Astrocyte (in vitro differentiated cells and primary cell): Measurements from ENCODE around the gene LAG3. TPM values are rescaled to one million over a fixed set of nuclear protein-coding genes. Genes with fewer than 3 reads are reported as not detected.

ENCODE experiments used
- DNase-seq: peaks from one replicate; pipeline ENCODE4 v3.0.0-alpha.2; 2010; ENCODE audit warnings: low read depth
- FAIRE-seq: peaks from 2 replicates; lab custom pipeline; 2011; peaks lifted over from hg19 to GRCh38; lab: Jason Lieb, UNC
- H2AFZ ChIP-seq: 2 replicates; pipeline ENCODE4 v1.6.0; 2012; ENCODE audit warnings: low read depth, low read length, inconsistent platforms
- H3K27ac ChIP-seq: 2 replicates; pipeline ENCODE4 v1.5.1; 2011; ENCODE audit warnings: low read depth, low read length, inconsistent platforms
- H3K27me3 ChIP-seq: 2 replicates; pipeline ENCODE4 v1.6.0; 2011; ENCODE audit warnings: low read length, inconsistent platforms; ENCODE audit not compliant: insufficient read depth
- H3K36me3 ChIP-seq: 2 replicates; pipeline ENCODE4 v1.5.1; 2011; ENCODE audit warnings: low read length, inconsistent platforms; ENCODE audit not compliant: insufficient read depth
- H3K4me1 ChIP-seq: 2 replicates; pipeline ENCODE4 v1.5.1; 2011; ENCODE audit warnings: low read length, inconsistent platforms; ENCODE audit not compliant: insufficient read depth
- H3K4me2 ChIP-seq: 2 replicates; pipeline ENCODE4 v1.6.0; 2012; ENCODE audit warnings: low read length, inconsistent platforms
- H3K4me3 ChIP-seq: 2 replicates; pipeline ENCODE4 v1.5.1; 2011; ENCODE audit warnings: low read depth, mild to moderate bottlenecking, low read length, inconsistent platforms; ENCODE audit not compliant: insufficient read depth
- H3K79me2 ChIP-seq: 2 replicates; pipeline ENCODE4 v1.6.0; 2012; ENCODE audit warnings: mild to moderate bottlenecking, low read length, inconsistent platforms; ENCODE audit not compliant: insufficient read depth
- H3K9ac ChIP-seq: 2 replicates; pipeline ENCODE4 v1.6.0; 2012; ENCODE audit warnings: mild to moderate bottlenecking, low read length, inconsistent platforms
- H3K9me3 ChIP-seq: 2 replicates; pipeline ENCODE4 v1.5.1; 2012; ENCODE audit warnings: low read depth, mild to moderate bottlenecking, low read length, inconsistent platforms; ENCODE audit not compliant: insufficient read depth
- H4K20me1 ChIP-seq: 2 replicates; pipeline ENCODE4 v1.6.0; 2012; ENCODE audit warnings: low read length, inconsistent platforms; ENCODE audit not compliant: insufficient read depth
- H3K27ac Mint-ChIP-seq: one replicate; pipeline ENCODE4 v1.8.0; 2021; ENCODE audit warnings: mild to moderate bottlenecking, mixed read lengths; ENCODE audit not compliant: unreplicated experiment
- H3K27me3 Mint-ChIP-seq: one replicate; pipeline ENCODE4 v1.8.0; 2021; ENCODE audit warnings: low read depth, mixed read lengths; ENCODE audit not compliant: unreplicated experiment
- H3K36me3 Mint-ChIP-seq: one replicate; pipeline ENCODE4 v1.8.0; 2021; ENCODE audit warnings: low read depth, mixed read lengths; ENCODE audit not compliant: unreplicated experiment
- H3K4me1 Mint-ChIP-seq: one replicate; pipeline ENCODE4 v1.8.0; 2021; ENCODE audit warnings: low read depth, mixed read lengths; ENCODE audit not compliant: unreplicated experiment
- H3K4me3 Mint-ChIP-seq: one replicate; pipeline ENCODE4 v1.8.0; 2021; ENCODE audit warnings: mild to moderate bottlenecking, moderate library complexity, mixed read lengths; ENCODE audit not compliant: unreplicated experiment
- H3K9me3 Mint-ChIP-seq: one replicate; pipeline ENCODE4 v1.8.0; 2021; ENCODE audit warnings: mild to moderate bottlenecking, mixed read lengths; ENCODE audit not compliant: unreplicated experiment
- EZH2 ChIP-seq: IDR thresholded peaks from 2 replicates; pipeline ENCODE4 v1.6.1; 2012; ENCODE audit warnings: mild to moderate bottlenecking, low read length, inconsistent platforms; ENCODE audit not compliant: insufficient read depth
- total RNA-seq: library from RNA; stranded (reverse); gene quantifications from 2 replicates; pipeline ENCODE4 v1.2.1, GENCODE V29; 2021
- TF ChIP-seq, protein P1 (sequence below): IDR thresholded peaks from 2 replicates; pipeline ENCODE4 v1.5.1; 2011; ENCODE audit warnings: low read depth, mild to moderate bottlenecking, inconsistent platforms, low read length, moderate library complexity; ENCODE audit not compliant: insufficient read depth

LAG3 gene
- total RNA-seq, 1 donor from 2014 or later, result 2.0 TPM

GRCh38 chr12:6825398-6826124 is 53.2 kb downstream of the LAG3 start:
- peaks cover 4% of the 10 kb centered on the region for H3K36me3 Mint-ChIP-seq
- Histone ChIP-seq H3K4me3 (no peak overlapping the region), H3K27ac (no peak overlapping the region), H4K20me1 (peaks cover 6% of the 10 kb centered on the region), H3K36me3 (no peaks in the 10 kb centered on the region), H3K4me2 (peak overlapping the region; percentile 74), H3K9me3 (no peaks in the 10 kb centered on the region), H3K79me2 (peaks cover 26% of the 10 kb centered on the region), H3K9ac (no peak overlapping the region), H3K27me3 (no peaks in the 10 kb centered on the region), H3K4me1 (peaks cover 28% of the 10 kb centered on the region), H2AFZ (peak overlapping the region; percentile 60)
- peaks cover 28% of the 10 kb centered on the region for H3K4me1 Mint-ChIP-seq
- TF ChIP-seq EZH2, result no peak
- TF ChIP-seq, protein P1, sequence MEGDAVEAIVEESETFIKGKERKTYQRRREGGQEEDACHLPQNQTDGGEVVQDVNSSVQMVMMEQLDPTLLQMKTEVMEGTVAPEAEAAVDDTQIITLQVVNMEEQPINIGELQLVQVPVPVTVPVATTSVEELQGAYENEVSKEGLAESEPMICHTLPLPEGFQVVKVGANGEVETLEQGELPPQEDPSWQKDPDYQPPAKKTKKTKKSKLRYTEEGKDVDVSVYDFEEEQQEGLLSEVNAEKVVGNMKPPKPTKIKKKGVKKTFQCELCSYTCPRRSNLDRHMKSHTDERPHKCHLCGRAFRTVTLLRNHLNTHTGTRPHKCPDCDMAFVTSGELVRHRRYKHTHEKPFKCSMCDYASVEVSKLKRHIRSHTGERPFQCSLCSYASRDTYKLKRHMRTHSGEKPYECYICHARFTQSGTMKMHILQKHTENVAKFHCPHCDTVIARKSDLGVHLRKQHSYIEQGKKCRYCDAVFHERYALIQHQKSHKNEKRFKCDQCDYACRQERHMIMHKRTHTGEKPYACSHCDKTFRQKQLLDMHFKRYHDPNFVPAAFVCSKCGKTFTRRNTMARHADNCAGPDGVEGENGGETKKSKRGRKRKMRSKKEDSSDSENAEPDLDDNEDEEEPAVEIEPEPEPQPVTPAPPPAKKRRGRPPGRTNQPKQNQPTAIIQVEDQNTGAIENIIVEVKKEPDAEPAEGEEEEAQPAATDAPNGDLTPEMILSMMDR, result peak; percentile 84
- DNase-seq (peak; percentile 60), FAIRE-seq (peak; percentile 72)
- no peak overlapping the region for H3K27ac Mint-ChIP-seq
- no peaks in the 10 kb centered on the region for H3K9me3 Mint-ChIP-seq
- H3K27me3 Mint-ChIP-seq, result no peaks in the 10 kb centered on the region
- H3K4me3 Mint-ChIP-seq, result peak overlapping the region; percentile 70

DNA sequence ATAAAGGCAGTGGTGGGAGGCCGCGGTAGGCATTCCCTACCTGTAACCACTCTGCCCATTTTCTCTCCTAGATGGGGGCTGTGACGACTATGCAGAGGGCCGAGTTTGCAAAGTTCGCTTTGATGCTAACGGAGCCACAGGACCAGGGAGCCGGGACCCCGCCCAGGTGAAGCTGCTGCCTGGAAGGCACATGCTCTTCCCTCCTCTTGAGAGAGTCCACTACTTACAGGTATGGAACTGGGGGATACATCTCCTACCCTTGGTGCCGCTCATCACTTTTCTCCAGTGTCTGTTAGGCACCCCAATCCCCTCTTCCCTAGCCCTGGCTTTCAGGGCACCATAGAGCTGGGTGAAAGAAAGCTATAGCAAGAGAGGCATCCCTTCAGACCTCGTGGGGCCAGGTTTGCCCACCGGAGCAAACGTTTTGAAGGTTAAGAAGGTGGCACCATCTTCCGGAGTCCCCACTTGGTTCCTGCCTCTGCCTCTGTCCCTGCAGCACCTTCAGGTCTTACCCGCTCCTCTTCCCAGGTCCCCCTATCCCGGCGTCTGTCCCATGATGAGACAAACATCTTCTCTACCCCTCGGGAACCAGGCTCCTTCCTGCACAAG is 53.9 kb downstream of the LAG3 start:
- H3K36me3 ChIP-seq, result peaks cover 2% of the 10 kb centered on the region
- H3K4me3 ChIP-seq, result no peak overlapping the region
- no peak overlapping the region for H3K27ac ChIP-seq
- H3K4me2 ChIP-seq, result no peak overlapping the region
- DNase-seq (no peak), FAIRE-seq (no peak)
- Mint-ChIP-seq H3K4me1 (peaks cover 22% of the 10 kb centered on the region), H3K27me3 (no peaks in the 10 kb centered on the region), H3K9me3 (no peaks in the 10 kb centered on the region), H3K36me3 (peaks cover 6% of the 10 kb centered on the region), H3K4me3 (peak overlapping the region; percentile 57), H3K27ac (no peak overlapping the region)
- H3K79me2 ChIP-seq, result peaks cover 29% of the 10 kb centered on the region
- TF ChIP-seq EZH2, result no peak
- TF ChIP-seq, protein P1, result no peak
- H4K20me1 ChIP-seq, result peaks cover 6% of the 10 kb centered on the region
- peaks cover 25% of the 10 kb centered on the region for H3K4me1 ChIP-seq
- H3K9ac ChIP-seq, result no peak overlapping the region
- no peaks in the 10 kb centered on the region for H3K27me3 ChIP-seq
- no peak overlapping the region for H2AFZ ChIP-seq
- H3K9me3 ChIP-seq, result no peaks in the 10 kb centered on the region
